ENCODE data around the gene PAFAH2. TPM values are rescaled to one million over a fixed set of nuclear protein-coding genes. Genes with fewer than 3 reads are reported as not detected.

Gene PAFAH2
- total and polyA plus RNA-seq, 12 donors: 6.6 to 32.8 (median 13.6) TPM

GRCh38 chr1:26041978-26042377 is 44.1 kb upstream of the PAFAH2 start:
- intact Hi-C loops (cut with DNase I): loop anchor here in 1 of 2 donors (5.0 kb wide), 1 partner anchor 110 kb away; no protein-coding TSS in a partner anchor
- TF ChIP-seq CTCF (IDR thresholded peaks at IDR 0.05) (no peak), POLR2A (IDR thresholded peaks at IDR 0.05) (no peak)
- WGBS, 4 donors: 64 to 83% (median 69%) methylated on average over 4 of the region's 4 CpGs
- Histone ChIP-seq H3K27me3 (peaks cover 25% of the 10 kb centered on the region), H3K4me3 (no peak overlapping the region), H3K36me3 (replicated peaks in 1 of 2) (no peaks in the 10 kb centered on the region), H3K27ac (no peak overlapping the region), H3K9me3 (replicated peaks in 1 of 3) (no peaks in the 10 kb centered on the region), H3K4me1 (replicated peaks in 1 of 2) (peaks cover 0 to 10% of the 10 kb centered on the region in 2 donors)
- no peak for DNase-seq

DNA sequence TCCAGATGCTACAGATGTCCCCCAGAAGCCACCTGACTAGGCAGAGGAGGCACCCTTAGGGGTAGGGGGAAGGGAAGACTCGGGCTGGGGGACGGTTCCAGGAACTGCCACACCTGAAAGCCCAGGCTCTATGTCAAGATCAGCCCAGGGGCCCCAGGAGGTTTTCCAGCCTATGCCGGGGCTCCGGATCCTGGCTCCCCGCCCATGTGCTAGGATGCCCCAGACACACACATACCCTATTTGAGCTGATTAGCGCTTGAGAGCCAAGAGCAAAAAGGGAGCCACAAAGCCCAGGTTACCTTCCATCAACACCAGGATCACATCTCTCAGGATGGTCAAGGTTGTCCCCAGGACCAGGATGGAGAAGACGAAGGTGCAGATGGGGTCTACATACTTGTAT is 43.5 kb upstream of the PAFAH2 start:
- Histone ChIP-seq H3K4me1 (replicated peaks in 1 of 2) (peaks cover 6 to 16% of the 10 kb centered on the region in 2 donors), H3K9me3 (replicated peaks in 1 of 3) (no peaks in the 10 kb centered on the region), H3K27me3 (peaks cover 19% of the 10 kb centered on the region), H3K4me3 (no peak overlapping the region), H3K36me3 (replicated peaks in 1 of 2) (no peaks in the 10 kb centered on the region), H3K27ac (no peak overlapping the region)
- intact Hi-C loops (cut with DNase I): loop anchor here in 1 of 2 donors (5.0 kb wide), 1 partner anchor 111 kb away; no protein-coding TSS in a partner anchor
- no peak for TF ChIP-seq POLR2A (IDR thresholded peaks at IDR 0.05)
- no peak for TF ChIP-seq CTCF (IDR thresholded peaks at IDR 0.05)
- DNase-seq: peak in 1 of 7 donors; percentile 43
- 84 to 98% (median 91%) methylated on average over 5 to 7 of the region's 7 CpGs for WGBS, 4 donors

GRCh38 chr1:26038904-26039303 is 41.0 kb upstream of the PAFAH2 start:
- Histone ChIP-seq H3K27me3 (no peaks in the 10 kb centered on the region), H3K4me3 (no peak overlapping the region), H3K27ac (no peak overlapping the region), H3K36me3 (replicated peaks in 1 of 2) (no peaks in the 10 kb centered on the region), H3K4me1 (replicated peaks in 1 of 2) (peaks cover 14 to 17% of the 10 kb centered on the region in 2 donors), H3K9me3 (replicated peaks in 1 of 3) (no peaks in the 10 kb centered on the region)
- DNase-seq: no peak
- intact Hi-C loops (cut with DNase I): loop anchor here in 1 of 2 donors (10.0 kb wide), 1 partner anchor 126 kb away; the partner anchor contains the start of genes C1orf232 and ZNF593
- TF ChIP-seq POLR2A (IDR thresholded peaks at IDR 0.05): no peak
- TF ChIP-seq CTCF (IDR thresholded peaks at IDR 0.05): no peak
- 81 to 95% (median 88%) methylated on average over 4 to 6 of the region's 6 CpGs for WGBS, 4 donors

DNA sequence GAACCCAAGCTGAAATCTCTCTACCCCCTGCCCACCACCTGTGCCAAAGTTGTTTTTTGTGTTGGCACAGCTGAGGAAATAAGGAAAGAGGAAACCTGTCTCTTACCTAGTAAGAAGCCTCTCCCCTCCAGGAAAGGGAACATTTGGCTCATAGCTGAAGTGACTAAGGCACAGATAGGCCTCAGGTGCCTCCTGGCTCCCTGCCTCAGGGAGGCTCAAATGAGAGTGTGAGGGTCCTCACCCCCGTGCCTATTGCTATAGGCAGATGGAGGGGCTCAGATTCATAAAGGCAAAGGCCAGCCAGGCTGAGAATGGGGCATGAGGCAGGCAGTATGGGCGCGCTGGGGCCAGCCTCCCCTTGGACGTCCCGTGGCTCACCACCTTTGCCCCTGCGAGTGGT is 40.6 kb upstream of the PAFAH2 start:
- intact Hi-C loops (cut with DNase I): loop anchor here in 1 of 2 donors (10.0 kb wide), 1 partner anchor 126 kb away; the partner anchor contains the start of genes C1orf232 and ZNF593
- Histone ChIP-seq H3K4me1 (replicated peaks in 1 of 2) (peaks cover 14 to 17% of the 10 kb centered on the region in 2 donors), H3K9me3 (replicated peaks in 1 of 3) (no peaks in the 10 kb centered on the region), H3K4me3 (no peak overlapping the region), H3K27me3 (no peaks in the 10 kb centered on the region), H3K36me3 (replicated peaks in 1 of 2) (no peaks in the 10 kb centered on the region), H3K27ac (no peak overlapping the region)
- 82 to 91% (median 87%) methylated on average over 6 of the region's 6 CpGs; no CpG with 5 or more reads in 1 of the 4 donors for whole genome bisulfite sequencing, 4 donors
- DNase-seq: no peak
- TF ChIP-seq POLR2A (IDR thresholded peaks at IDR 0.05): no peak
- TF ChIP-seq CTCF (IDR thresholded peaks at IDR 0.05): no peak

Measured in adrenal gland (tissue), 12 donors.